ENCODE results near the gene PUS3. TPM values are rescaled to one million over a fixed set of nuclear protein-coding genes. Genes with fewer than 3 reads are reported as not detected.
"Not testable (repeated sequence)": the region's sequence is repeated elsewhere in the genome, so short reads cannot be mapped to it uniquely, and the experiment has no call there.

PUS3 gene
- total RNA-seq, 4 donors from 2014 or later: 7.1 to 20.2 (median 8.5) TPM

GRCh38 chr11:125869521-125869920 is 33.5 kb downstream of the PUS3 start:
- WGBS: 87% methylated on average over 2 of the region's 2 CpGs
- no peak for TF ChIP-seq CTCF (IDR thresholded peaks at IDR 0.05)
- no peak for TF ChIP-seq EP300 (IDR thresholded peaks at IDR 0.05)
- no peak for TF ChIP-seq POLR2AphosphoS5 (IDR thresholded peaks at IDR 0.05)
- TF ChIP-seq POLR2A (IDR thresholded peaks at IDR 0.05; ENCODE audit: low read depth): no peak
- H3K9me3 ChIP-seq: no peaks in the 10 kb centered on the region
- no peak overlapping the region for H3K4me3 ChIP-seq
- no peaks in the 10 kb centered on the region for H3K27me3 ChIP-seq
- no peaks in the 10 kb centered on the region for H3K36me3 ChIP-seq
- intact Hi-C loops (cut with DNase I): no loop called here
- H3K4me1 ChIP-seq: peaks cover 0 to 2% (median under 1%) of the 10 kb centered on the region in 4 donors
- H3K27ac ChIP-seq (replicated peaks in 1 of 4): no peak overlapping the region
- no peak for DNase-seq (ENCODE audit: extremely low spot score)

- H3K36me3 ChIP-seq; DNase-seq (ENCODE audit: extremely low spot score); H3K4me1 ChIP-seq; intact Hi-C loops (cut with DNase I); H3K27me3 ChIP-seq; H3K27ac ChIP-seq (replicated peaks in 1 of 4); H3K9me3 ChIP-seq; H3K4me3 ChIP-seq: not testable (repeated sequence)
- WGBS: 86% methylated on average over 4 of the region's 4 CpGs
Observed at GRCh38 chr11:125865354-125865753, 37.7 kb downstream of the PUS3 start.

GRCh38 chr11:125862786-125863185 is 40.2 kb downstream of the PUS3 start:
- H3K36me3 ChIP-seq; H3K4me3 ChIP-seq; H3K4me1 ChIP-seq; H3K27me3 ChIP-seq; H3K27ac ChIP-seq (replicated peaks in 1 of 4); DNase-seq (ENCODE audit: extremely low spot score); H3K9me3 ChIP-seq; intact Hi-C loops (cut with DNase I): not testable (repeated sequence)
- WGBS: no CpG with 5 or more reads among the region's 33 CpGs

GRCh38 chr11:125857670-125858069 is 45.3 kb downstream of the PUS3 start:
- H3K4me3 ChIP-seq; intact Hi-C loops (cut with DNase I): not testable (repeated sequence)
- WGBS: 93% methylated on average over 4 of the region's 9 CpGs

GRCh38 chr11:125846188-125846587 is 56.8 kb downstream of the PUS3 start:
- TF ChIP-seq POLR2A (IDR thresholded peaks at IDR 0.05; ENCODE audit: low read depth): no peak
- no peak for TF ChIP-seq CTCF (IDR thresholded peaks at IDR 0.05)
- TF ChIP-seq POLR2AphosphoS5 (IDR thresholded peaks at IDR 0.05): no peak
- no peak for TF ChIP-seq EP300 (IDR thresholded peaks at IDR 0.05)
- DNase-seq (ENCODE audit: extremely low spot score): no peak
- no peak overlapping the region for H3K27ac ChIP-seq (replicated peaks in 1 of 4)
- intact Hi-C loops (cut with DNase I): no loop called here
- H3K9me3 ChIP-seq: peaks cover 0 to 28% (median 15%) of the 10 kb centered on the region in 4 donors
- H3K36me3 ChIP-seq: no peaks in the 10 kb centered on the region
- H3K4me3 ChIP-seq: no peak overlapping the region
- no peaks in the 10 kb centered on the region for H3K27me3 ChIP-seq
- H3K4me1 ChIP-seq: no peaks in the 10 kb centered on the region

More at GRCh38 chr11:125857670-125858069, 45.3 kb downstream of the PUS3 start:
- DNase-seq (ENCODE audit: extremely low spot score); H3K36me3 ChIP-seq; H3K27ac ChIP-seq (replicated peaks in 1 of 4); H3K4me1 ChIP-seq; H3K27me3 ChIP-seq; H3K9me3 ChIP-seq: not testable (repeated sequence)

Other genes with a start within 250 kb of the PUS3 start
- gene ACRV1, start 222.4 kb downstream of the PUS3 start, total RNA-seq: not detected
- gene PATE1, start 156.9 kb downstream of the PUS3 start, total RNA-seq: not detected
- not detected for gene PATE2, start 124.4 kb downstream of the PUS3 start, total RNA-seq
- not detected for gene PATE3, start 115.1 kb downstream of the PUS3 start, total RNA-seq
- not detected for gene PATE4, start 69.9 kb downstream of the PUS3 start, total RNA-seq
- 1 to 10 TPM; 2.8 to 6.9 (median 4.7) TPM for gene HYLS1, start 15.5 kb downstream of the PUS3 start, total RNA-seq
- under 1 TPM in 2 of 4 donors, not detected in 2; 0.06 to 0.17 TPM for gene DDX25, start 1.3 kb upstream of the PUS3 start, total RNA-seq
- gene VSIG10L2, start 42.8 kb upstream of the PUS3 start, total RNA-seq: under 1 TPM in 3 of 4 donors, not detected in 1; 0.33 to 0.57 (median 0.39) TPM
- 10 to 100 TPM; 16.6 to 42.7 (median 28.1) TPM for gene CDON, start 159.7 kb upstream of the PUS3 start, total RNA-seq

All from esophagus muscularis mucosa (tissue), 4 donors.